ENCODE data around the gene LRCH3.

Gene LRCH3

DNA sequence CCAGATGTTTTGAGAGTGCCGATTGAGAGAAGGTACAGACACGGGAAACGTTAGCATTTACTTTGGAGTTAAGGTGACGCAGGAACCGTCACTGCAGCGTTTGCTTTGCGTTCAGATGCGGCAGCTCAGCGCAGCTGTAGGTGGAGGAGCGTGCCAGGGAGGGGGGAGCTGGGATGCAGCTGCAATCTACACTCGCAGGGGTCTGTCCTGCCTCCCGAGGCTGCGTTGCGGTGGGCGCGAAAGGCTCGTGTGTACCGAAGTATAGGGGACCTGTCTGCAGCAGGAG is 41.8 kb upstream of the LRCH3 start:
- peak overlapping the region; percentile 83 for H3K27ac ChIP-seq
- TF ChIP-seq, protein P1, sequence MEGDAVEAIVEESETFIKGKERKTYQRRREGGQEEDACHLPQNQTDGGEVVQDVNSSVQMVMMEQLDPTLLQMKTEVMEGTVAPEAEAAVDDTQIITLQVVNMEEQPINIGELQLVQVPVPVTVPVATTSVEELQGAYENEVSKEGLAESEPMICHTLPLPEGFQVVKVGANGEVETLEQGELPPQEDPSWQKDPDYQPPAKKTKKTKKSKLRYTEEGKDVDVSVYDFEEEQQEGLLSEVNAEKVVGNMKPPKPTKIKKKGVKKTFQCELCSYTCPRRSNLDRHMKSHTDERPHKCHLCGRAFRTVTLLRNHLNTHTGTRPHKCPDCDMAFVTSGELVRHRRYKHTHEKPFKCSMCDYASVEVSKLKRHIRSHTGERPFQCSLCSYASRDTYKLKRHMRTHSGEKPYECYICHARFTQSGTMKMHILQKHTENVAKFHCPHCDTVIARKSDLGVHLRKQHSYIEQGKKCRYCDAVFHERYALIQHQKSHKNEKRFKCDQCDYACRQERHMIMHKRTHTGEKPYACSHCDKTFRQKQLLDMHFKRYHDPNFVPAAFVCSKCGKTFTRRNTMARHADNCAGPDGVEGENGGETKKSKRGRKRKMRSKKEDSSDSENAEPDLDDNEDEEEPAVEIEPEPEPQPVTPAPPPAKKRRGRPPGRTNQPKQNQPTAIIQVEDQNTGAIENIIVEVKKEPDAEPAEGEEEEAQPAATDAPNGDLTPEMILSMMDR (IDR thresholded peaks at IDR 0.05; ENCODE audit: low read depth, low read length, missing control alignments), result no peak
- no peaks in the 10 kb centered on the region for H3K27me3 ChIP-seq (replicated peaks)
- no peaks in the 10 kb centered on the region for H3K36me3 ChIP-seq (replicated peaks)
- DNase-seq, result peak; percentile 44
- peak overlapping the region; percentile 77 for H3K4me3 ChIP-seq (ENCODE audit: low read depth, low read length)
- in situ Hi-C loops (cut with HindIII; ENCODE audit: low pct_ligation_motif_present, low sequenced_read_pairs), result no loop called here

DNA sequence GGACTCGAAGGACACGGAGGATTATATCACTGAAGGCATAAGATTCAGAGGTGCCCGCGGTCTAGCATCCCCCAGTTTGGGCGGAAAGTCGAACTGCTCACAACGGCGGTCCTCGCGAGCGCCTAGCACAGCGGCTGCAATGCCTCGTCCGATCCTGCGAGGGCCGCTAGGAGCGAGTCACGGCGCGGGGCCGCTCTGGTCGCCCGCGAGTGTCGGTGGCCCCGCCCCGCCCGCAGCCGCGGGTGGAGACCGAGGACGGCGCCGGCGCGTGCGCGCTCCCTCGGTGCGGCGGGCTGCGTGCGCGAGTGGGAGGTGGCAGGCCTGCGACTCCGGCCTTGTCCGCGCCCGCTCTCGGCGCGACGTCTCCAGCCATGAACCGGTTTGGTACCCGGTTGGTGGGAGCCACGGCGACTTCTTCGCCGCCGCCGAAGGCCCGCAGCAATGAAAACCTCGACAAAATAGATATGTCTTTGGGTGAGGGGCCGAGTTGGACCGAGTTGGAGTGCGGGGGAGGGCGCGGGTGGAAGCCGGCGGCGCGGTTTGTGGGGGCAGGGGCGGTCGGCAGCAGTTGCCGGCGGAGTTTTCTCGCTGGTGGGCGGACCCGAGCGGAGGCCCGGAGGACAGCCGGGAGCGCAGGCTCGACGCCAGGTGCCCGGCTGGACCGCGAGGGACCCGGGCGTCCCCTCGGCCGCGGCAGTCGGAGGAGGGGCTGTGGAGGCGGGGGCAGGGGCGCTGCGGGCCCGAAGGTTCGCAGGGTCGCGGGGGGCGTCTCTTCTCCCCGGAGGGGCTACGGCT is 41.3 kb upstream of the LRCH3 start, which contains the start of gene FYTTD1:
Gene FYTTD1, plus strand, starts transcription at position 283 of the 795 bp plus-strand sequence. Its CDS starts 89 bp downstream, at position 372.
- in situ Hi-C loops (cut with HindIII; ENCODE audit: low pct_ligation_motif_present, low sequenced_read_pairs), result no loop called here
- peak; percentile 68 for DNase-seq
- Histone ChIP-seq H3K36me3 (replicated peaks) (no peaks in the 10 kb centered on the region), H3K27me3 (replicated peaks) (no peaks in the 10 kb centered on the region), H3K27ac (peak within 1 kb of the TSS; percentile 83), H3K4me3 (ENCODE audit: low read depth, low read length) (peak within 1 kb of the TSS; percentile 77)
- TF ChIP-seq, protein P1 (IDR thresholded peaks at IDR 0.05; ENCODE audit: low read depth, low read length, missing control alignments), result peak; percentile 50

DNA sequence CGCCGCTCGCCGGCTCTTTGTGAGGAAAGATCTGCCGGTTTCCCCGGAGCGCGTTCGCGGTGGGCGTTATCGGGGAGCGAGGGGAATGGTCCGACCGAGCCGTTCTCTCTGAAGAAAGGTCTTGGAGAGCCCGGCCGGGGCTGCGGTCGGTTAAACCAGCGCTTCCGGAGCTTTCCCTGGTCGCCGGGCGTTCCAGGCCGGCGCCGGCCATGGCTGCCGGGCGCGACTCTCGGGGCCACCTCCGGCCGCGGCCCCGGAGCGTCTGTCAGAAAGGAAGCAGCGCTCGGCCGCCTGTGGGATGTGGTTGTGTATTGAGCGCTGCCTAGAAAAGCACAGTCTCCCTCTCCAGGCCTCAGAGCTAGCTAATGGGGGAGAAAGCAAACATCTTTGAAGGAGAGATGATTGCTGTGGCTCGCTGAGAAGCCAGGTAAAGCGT is 40.6 kb upstream of the LRCH3 start:
- DNase-seq, result peak; percentile 67
- Histone ChIP-seq H3K4me3 (ENCODE audit: low read depth, low read length) (peak overlapping the region; percentile 77), H3K27ac (peak overlapping the region; percentile 83), H3K36me3 (replicated peaks) (no peaks in the 10 kb centered on the region), H3K27me3 (replicated peaks) (no peaks in the 10 kb centered on the region)
- in situ Hi-C loops (cut with HindIII; ENCODE audit: low pct_ligation_motif_present, low sequenced_read_pairs), result no loop called here
- TF ChIP-seq, protein P1 (IDR thresholded peaks at IDR 0.05; ENCODE audit: low read depth, low read length, missing control alignments), result peak; percentile 32

DNA sequence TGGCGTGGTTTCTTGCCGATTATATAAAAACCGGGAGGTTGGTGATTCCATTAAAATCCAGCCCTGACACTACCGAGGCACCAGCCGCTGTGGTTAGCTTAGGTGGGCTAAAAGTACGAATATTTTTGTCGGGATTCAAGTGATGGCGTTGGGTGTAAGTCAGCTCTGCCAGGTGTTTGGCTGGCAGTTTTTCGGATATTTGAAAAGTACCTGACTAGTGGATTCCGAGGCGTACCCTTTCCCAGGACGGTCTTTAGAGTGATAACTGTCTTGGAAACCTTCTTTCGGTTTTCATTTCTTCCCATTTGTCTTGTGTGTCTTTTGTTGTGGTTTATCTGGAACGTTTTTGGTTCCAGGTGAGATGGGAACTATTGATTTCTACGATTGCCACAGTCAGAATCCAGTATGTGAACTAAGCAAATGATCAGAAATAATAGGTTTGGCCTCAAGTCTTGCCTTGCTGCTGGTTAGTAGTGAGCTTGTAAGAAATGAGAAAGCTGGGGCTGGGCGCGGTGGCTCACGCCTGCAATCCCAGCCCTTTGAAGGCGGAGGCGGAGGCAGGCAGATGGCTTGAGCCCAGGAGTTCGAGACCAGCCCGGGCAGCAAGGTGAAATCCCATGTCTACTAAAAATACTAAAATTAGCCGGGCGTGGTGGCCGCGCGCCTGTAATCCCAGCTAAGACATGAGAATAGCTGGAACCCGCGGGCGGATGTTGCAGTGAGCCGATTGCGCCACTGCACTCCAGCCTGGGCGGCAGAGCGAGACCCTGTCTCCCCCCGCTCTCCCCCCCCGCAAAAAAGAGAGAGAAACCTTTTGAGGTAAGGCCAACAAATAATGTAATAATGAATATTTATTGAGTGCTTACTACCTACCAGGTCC is 40.0 kb upstream of the LRCH3 start:
- Histone ChIP-seq H3K27me3 (replicated peaks) (no peaks in the 10 kb centered on the region), H3K36me3 (replicated peaks) (no peaks in the 10 kb centered on the region), H3K4me3 (ENCODE audit: low read depth, low read length) (peak overlapping the region; percentile 77), H3K27ac (peak overlapping the region; percentile 83)
- in situ Hi-C loops (cut with HindIII; ENCODE audit: low pct_ligation_motif_present, low sequenced_read_pairs), result no loop called here
- TF ChIP-seq, protein P1 (IDR thresholded peaks at IDR 0.05; ENCODE audit: low read depth, low read length, missing control alignments), result no peak
- DNase-seq, result peak; percentile 43

DNA sequence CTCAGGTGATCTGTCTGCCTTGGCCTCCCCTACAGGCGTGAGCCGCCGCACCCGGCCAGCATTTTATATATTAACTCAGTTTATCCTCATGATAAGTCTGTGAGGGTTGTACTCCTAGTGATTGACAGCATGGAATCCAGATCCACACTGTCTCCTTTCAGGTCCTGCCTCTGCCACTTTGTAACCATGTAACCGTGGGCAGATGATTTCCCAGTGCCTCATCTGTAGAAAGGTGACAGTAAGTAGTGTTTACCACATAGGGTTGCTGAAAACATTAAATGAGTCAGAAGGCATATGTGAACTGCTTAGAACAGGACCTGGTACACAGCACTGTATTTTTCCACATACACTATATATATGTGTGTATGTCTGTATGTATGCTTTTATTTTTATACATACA is 38.9 kb upstream of the LRCH3 start:
- in situ Hi-C loops (cut with HindIII; ENCODE audit: low pct_ligation_motif_present, low sequenced_read_pairs), result no loop called here
- peaks cover 3% of the 10 kb centered on the region for H3K36me3 ChIP-seq (replicated peaks)
- TF ChIP-seq, protein P1 (IDR thresholded peaks at IDR 0.05; ENCODE audit: low read depth, low read length, missing control alignments), result no peak
- H3K4me3 ChIP-seq (ENCODE audit: low read depth, low read length), result no peak overlapping the region
- H3K27ac ChIP-seq, result no peak overlapping the region
- H3K27me3 ChIP-seq (replicated peaks), result no peaks in the 10 kb centered on the region
- DNase-seq, result no peak

Data from brain microvascular endothelial cell (primary cell).